Right lung (tissue), 5 donors: ENCODE measurements around the gene LEMD3. TPM values are rescaled to one million over a fixed set of nuclear protein-coding genes. Genes with fewer than 3 reads are reported as not detected.
"Not testable (repeated sequence)": the region's sequence is repeated elsewhere in the genome, so short reads cannot be mapped to it uniquely, and the experiment has no call there.

Source experiments
- DNase-seq, 2 donors: peaks; one replicate each; pipeline ENCODE4 v3.0.0-alpha.2; 2013
- polyA plus RNA-seq, 5 donors: library from polyadenylated mRNA; unstranded; fragments of 120-200 nt; gene quantifications; one replicate each; pipeline versions ENCODE4 v1.2.1 to v1.2.3, GENCODE V29; 2013; ENCODE audit warnings: inconsistent platforms in 1 of 5, low replicate concordance in 1 of 5; ENCODE audit not compliant: insufficient read length in 5 of 5, insufficient read depth in 1 of 5

LEMD3 gene
- polyA plus RNA-seq, 5 donors = 36.8 to 47.5 (median 44.5) TPM

GRCh38 chr12:65277994-65278575 is 108.7 kb downstream of the LEMD3 start:
- DNase-seq = no peak

DNA sequence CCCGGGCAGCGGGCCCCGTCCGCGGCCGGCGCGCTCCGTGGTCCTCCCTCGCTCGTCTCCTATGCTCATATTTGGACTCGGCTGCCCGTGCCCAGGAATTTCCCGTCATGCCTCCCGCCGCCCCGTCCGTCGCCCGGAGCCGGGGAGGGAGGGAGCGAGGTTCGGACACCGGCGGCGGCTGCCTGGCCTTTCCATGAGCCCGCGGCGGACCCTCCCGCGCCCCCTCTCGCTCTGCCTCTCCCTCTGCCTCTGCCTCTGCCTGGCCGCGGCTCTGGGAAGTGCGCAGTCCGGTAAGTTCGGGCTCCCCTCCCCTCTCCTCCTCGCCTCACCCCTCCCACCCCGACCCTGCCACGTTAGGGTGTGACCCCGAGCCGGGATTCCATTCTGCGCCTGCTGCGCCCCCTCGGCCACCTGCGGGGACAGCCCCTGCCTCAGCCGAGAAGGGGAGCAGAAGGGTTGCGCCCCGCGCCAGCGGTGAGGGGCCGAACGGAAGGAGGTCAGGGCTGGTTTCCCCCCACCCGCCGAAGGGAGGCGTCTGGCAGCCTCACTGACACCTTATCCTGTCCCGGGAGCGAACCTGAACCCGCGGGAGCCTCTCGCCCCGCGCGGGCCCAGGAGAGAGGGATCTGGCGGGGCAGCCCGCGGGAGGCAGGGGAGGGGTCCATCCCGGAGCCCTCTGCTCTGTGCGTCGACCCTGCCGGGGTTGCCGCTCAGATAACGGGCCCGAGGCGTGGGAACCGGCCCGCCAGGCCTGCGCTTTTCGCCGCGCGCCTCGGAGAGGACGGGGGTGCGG is 109.4 kb downstream of the LEMD3 start, which contains the start of gene MSRB3:
Gene MSRB3, plus strand, starts transcription at position 108 of the 793 bp plus-strand sequence. CDS start 29,897 bp downstream, outside the sequence.
- peak; percentile 73 to 74 for DNase-seq

DNA sequence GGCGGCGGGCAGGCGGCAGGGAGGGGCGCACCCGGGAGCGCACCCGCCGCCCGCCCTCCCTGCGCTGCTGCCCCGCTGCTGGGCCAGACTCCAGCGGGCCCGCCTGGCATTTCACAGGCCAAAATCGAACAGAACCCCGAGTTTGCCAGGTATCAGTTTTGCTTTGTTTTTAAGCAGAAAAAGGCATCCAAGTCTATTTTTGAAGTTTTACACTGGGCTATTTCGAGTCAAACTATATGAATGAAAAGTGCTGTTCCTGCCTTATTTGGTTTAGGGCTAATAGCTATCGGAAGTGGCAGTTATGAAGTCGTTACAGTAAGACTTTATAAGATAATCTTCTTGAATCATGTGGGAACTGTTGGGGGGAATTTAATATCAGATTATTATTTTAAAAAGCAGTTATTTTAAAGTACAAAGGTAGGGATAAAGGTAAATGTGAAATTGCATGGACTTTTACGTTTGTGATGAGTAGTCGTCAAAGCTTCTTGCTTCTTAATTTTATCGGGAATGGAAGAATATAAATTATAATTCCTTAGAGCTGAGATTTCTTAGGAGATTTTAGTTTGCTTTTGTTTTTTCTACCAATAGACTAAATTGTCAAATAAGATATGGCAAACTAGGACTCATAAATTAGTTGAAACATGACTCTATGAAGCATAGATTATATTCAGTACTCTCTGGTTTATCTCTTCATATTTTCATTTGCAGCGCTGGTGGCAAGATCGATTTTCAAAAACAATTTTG is 110.2 kb downstream of the LEMD3 start:
- no peak for DNase-seq

- no peak for DNase-seq
Measured at GRCh38 chr12:65280306-65280705, 110.9 kb downstream of the LEMD3 start.

DNA sequence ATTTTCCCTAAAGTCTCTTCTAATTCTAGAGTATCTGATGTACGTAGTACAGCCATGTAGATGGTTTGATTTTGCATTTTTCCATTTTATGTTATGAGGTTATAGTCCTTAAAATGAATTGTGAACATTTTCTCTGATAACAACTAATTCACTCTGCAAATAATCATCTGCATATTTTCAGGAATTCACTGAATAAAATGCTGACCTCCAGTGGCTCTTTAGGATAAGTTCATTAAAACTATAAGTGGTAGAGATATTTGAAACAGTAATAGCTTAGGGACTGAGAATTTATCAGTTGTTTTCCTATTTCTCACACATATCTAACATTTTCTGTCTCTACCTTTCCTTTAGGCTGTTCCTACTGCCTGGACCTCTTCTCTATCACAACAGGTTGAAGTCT is 113.5 kb downstream of the LEMD3 start:
- no peak for DNase-seq

GRCh38 chr12:65285532-65285931 is 116.1 kb downstream of the LEMD3 start:
- not testable (repeated sequence) for DNase-seq

DNA sequence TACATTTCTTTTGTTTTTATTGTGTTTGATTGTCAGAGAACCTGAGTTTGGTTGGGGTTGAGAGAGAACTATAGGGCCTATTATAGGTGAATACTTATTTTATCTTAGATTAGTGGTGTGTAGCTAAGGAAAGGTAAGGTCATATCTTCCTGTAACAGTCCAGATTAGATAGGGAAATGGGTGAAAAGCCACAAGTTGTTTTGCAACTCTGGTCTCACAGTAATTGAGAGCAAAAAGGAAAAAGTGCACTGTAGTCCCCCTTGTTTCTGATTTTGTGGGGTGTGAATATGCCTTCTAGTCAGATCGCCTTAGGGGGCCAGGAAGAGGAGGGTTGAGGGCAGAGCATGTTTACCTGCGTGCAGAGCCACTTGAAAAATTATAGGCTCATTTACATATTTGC is 118.0 kb downstream of the LEMD3 start:
- DNase-seq = no peak

DNA sequence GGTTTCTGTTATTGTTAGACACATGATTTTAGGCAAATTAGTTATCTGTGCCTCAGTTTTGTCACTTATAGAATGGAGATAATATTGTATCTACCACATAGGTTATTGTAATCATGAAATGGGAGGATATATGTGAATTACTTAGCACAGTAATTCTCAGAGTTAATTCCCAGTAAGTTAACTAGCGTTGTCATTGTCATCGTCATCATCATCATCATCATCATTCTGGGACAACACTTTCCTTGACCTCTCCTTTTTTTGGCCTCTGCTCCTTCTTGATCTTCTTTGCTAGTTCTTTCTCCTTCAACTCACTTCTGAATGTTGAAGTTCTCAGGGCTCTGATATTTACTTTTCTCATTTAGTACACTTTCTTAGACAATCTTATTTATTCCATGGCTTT is 122.9 kb downstream of the LEMD3 start:
- DNase-seq = no peak

GRCh38 chr12:65293735-65294134 is 124.4 kb downstream of the LEMD3 start:
- DNase-seq = no peak

- no peak for DNase-seq
Measured at GRCh38 chr12:65294641-65295262, 125.4 kb downstream of the LEMD3 start.

- no peak for DNase-seq
Measured at GRCh38 chr12:65296508-65297265, 127.3 kb downstream of the LEMD3 start.

Other genes starting within 250 kb of the LEMD3 start
- gene WIF1, start 48.3 kb upstream of the LEMD3 start, polyA plus RNA-seq = 100 to 1,000 TPM; 187 to 305 (median 235) TPM
- gene MSRB3, start 109.1 kb downstream of the LEMD3 start, polyA plus RNA-seq = 10 to 100 TPM; 24.5 to 29.4 (median 27.5) TPM